Dermis blood vessel endothelial cell (primary cell): ENCODE results near the gene CYP46A1. TPM values are rescaled to one million over a fixed set of nuclear protein-coding genes. Genes with fewer than 3 reads are reported as not detected.
A peak's percentile ranks its signal among the peaks of the same experiment; 100 is the strongest.

Source experiments
- DNase-seq: peaks from one replicate; pipeline ENCODE4 v3.0.0; 2010
- total RNA-seq: library from RNA; depleted of rRNA; stranded (reverse); fragments of >200 nt; gene quantifications from 2 replicates; pipeline ENCODE4 v1.2.3, GENCODE V29; 2014

CYP46A1 gene
- total RNA-seq, 1 donor from 2014 or later: under 0.01 TPM

GRCh38 chr14:99716850-99717681, 33.0 kb downstream of the CYP46A1 start:
- DNase-seq: no peak

DNA sequence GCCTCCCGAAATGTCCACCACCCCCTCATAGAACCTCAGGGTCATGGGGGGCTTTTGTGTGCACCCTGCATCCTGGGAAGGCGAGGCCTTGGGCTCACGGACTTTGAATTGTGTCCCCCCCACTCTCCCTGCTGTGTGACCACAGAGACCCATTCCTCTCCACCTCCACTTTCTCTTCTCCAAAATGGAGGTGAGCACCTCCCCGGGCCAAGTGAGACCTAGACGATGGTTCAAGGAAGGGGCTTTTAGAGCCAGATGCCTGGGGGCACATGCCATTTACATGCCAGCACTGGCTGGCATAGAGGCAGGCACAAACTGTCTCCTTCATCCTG, 33.5 kb downstream of the CYP46A1 start:
- DNase-seq: no peak

GRCh38 chr14:99718031-99718810, 34.1 kb downstream of the CYP46A1 start:
- DNase-seq: no peak

DNA sequence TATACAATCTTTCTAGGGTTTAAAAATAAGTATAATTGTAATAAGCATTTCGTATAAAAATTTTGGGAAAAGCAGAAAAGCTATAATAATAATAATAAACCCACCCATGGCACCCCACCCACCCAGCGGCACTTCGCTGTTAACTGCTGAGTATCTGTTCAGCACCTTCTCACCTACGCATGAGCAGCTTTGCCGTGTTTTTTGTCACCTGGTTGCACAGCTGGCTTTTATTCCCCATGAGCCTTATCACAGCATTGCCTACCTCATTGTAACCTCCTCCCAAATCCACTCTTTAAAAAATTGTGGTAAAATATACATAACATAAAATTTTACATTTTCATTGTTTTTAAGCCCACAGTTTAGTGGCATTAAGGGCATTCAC, 34.7 kb downstream of the CYP46A1 start:
- no peak for DNase-seq

DNA sequence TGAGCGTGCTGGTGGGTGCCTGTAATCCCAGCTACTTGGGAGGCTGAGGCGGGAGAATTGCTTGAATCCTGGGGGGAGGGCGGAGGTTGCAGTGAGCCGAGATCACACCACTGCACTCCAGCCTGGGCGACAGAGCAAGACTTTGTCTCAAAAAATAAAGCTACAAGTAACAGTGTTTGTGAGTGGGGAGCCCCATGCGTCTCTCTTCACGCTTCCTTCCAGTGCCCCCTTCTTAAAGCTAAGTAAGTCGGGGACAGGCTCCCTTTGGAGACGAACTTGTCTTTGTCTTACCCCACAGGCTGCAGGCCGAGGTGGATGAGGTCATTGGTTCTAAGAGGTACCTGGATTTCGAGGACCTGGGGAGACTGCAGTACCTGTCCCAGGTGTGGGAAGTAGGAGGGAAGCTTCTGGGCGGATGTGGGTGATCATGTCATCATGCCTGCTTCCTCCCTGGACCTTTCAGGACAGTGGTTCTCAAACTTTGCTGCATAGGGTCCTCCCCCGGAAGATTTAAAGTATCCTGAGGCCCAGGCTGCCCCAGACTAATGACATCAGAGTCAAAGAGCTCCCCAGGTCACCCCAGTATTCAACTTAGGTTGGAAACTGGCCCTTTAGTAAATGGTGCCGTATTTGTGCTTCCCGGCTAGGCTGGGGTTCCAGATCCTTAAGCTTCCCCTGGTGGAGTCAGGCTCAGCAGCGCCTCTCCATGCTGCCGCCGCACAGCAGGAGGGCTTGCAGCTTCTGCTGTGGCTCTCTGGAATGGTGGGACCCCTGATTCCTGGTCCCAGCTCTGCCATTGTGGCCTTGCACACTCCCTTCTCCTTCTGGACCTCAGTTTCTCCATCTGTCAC, 37.1 kb downstream of the CYP46A1 start:
- no peak for DNase-seq

DNA sequence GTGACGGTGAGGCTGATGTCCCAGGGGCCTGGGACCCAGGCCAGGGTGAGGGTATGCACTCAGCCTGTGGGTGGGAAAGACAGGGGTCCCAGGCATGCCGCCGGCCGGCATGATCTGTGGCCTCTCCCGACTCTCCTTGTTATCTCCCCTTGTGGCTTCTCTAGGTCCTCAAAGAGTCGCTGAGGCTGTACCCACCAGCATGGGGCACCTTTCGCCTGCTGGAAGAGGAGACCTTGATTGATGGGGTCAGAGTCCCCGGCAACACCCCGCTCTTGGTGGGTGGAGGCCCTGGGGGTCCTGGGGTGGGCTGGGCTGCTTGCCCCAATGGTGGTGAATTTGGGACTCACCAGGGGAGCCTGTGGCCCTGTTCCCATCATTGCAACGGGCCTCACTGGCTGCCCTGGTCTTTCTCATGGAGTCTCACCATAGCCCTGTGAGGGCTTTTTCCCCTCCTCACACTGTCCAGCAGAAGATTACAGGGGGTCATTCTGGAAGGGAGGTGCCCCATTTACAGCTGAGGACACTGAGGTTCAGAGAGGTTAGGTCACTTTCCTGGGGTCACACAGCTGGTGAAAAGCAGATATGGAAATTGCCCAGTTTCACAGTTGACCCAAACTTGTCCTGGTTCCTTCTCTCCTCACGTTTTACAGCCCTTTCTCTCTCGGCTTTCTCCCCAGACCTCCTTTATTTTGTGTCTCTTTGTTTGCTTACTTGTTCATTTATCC, 37.9 kb downstream of the CYP46A1 start:
- DNase-seq: no peak

DNA sequence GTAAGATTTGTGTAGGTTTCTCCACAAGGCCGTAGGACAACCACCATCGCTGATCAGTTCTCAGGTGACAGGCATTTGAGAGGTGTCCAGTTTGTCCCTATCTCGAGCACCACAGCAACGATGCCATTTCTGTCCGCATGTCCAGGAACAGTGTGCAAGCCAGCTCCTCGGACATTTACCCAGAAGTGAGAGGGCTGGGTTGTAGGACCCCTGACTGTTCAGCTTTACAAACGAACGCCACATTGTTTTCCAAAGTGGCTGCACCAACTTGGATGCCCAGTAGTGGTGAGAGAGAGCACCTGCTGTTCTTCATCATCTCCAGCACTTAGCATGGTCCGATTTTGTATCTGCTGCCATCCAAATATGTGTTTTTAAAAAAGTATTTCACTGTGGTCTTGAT, 38.6 kb downstream of the CYP46A1 start:
- no peak for DNase-seq

DNA sequence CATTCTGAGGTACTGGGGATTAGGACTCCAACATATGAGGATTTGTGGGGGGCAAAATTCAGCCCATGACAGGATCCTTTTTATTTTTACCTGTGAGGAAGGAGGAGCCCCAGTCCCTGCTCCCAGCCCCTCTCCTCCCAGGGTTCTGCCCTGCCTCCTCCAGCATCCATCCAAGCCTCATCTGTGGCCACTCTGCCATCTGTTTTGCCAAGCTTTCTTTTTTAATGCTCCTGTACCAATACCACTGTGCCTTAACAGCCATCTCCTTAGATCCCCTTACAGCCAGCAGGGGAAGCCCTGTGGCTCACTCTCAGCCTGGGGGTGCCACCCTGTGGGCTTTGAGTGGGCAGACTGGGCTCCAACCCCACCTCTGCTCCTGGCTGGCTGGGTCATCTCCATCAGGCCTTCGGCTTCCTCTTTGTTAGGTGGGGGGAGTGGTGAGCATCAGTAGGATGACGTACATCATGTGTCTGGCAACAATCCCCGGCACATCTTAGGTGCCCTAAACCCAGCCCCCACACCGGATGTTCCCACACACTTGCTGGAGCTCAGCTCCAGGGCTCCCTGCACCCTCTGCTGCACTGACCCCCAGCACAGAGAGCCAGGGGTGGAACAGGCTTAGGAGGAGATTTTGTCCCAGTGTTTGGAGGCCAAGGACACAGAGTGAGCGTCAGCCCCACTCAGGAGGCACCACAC, 40.2 kb downstream of the CYP46A1 start:
- no peak for DNase-seq

GRCh38 chr14:99724939-99725773, 41.1 kb downstream of the CYP46A1 start:
- DNase-seq: no peak

GRCh38 chr14:99725774-99726537, 41.9 kb downstream of the CYP46A1 start:
- no peak for DNase-seq

- DNase-seq: no peak
Observed at GRCh38 chr14:99726538-99727095, 42.5 kb downstream of the CYP46A1 start.

- no peak for DNase-seq
Observed at GRCh38 chr14:99727096-99727870, 43.2 kb downstream of the CYP46A1 start.

- DNase-seq: no peak
Observed at GRCh38 chr14:99728231-99728920, 44.3 kb downstream of the CYP46A1 start.

DNA sequence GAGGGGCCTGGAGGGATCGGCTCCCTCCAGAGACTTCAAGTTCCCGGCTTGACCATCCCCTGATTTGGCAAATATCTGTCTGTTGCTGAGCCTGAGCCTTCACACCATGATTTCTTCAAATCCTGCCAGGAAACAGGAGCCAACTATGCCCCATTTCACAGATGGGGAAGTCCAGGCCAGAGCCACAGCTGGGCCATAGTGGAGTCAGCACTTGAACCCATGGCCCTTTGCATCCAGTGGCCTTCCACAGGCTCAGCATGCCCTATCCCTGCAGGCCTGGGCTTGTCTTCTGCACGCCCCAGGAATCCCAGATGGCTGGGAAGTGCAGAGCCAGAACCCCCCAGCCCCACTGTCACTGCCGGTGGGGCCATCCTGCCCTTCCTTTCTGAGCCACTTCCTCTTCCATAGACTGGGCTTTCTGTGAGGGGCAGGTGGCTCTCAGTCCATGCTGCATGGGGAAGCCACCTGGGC, 44.9 kb downstream of the CYP46A1 start:
- no peak for DNase-seq

- DNase-seq: peak; percentile 75
Observed at GRCh38 chr14:99729991-99730875, 46.1 kb downstream of the CYP46A1 start.

DNA sequence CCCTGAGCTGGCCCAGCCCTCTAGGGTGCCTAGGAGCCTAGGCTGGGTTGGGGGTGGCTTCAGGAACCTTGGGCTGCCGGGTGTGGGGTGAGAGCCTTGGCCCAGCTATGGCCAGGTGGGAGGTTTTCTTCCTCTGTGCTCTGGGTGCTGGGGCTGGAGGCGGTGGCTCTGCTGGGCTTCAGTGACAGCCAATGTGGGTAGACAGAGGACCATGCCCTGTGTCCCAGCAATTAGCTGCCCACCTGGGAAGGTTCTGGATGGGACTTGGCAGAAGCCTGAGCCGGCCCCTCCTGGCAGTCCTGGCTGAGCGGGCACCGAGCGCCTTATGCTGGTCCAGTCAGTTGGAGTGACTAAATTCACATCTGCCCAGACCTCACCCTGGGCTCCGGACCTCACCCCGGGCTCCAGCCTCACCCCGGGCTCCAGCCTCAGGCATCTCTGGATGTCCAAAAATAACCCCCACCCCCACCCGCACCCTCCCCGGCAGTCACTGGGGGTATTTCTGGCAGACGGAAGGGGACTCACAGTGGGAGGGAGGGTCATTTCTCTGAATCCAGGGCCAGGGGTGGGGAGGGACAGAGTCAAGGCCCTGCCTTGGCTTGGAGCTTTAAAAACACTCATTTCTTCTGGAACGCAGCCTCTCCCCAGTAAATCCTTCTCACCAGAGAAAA, 46.9 kb downstream of the CYP46A1 start:
- no peak for DNase-seq
